22Rv1 (cell line): Measurements from ENCODE around the gene PASK.

ENCODE experiments used
- ZFX ChIP-seq: fragments of 450-650 bp; IDR thresholded peaks from 2 replicates; pipeline ENCODE4 v1.6.1; 2017; ENCODE audit warnings: antibody characterized with exemption, borderline replicate concordance
- TF ChIP-seq, protein P1 (sequence below): fragments of 450-650 bp; IDR thresholded peaks from 2 replicates; pipeline ENCODE4 v1.5.1; 2017; ENCODE audit warnings: mild to moderate bottlenecking

DNA sequence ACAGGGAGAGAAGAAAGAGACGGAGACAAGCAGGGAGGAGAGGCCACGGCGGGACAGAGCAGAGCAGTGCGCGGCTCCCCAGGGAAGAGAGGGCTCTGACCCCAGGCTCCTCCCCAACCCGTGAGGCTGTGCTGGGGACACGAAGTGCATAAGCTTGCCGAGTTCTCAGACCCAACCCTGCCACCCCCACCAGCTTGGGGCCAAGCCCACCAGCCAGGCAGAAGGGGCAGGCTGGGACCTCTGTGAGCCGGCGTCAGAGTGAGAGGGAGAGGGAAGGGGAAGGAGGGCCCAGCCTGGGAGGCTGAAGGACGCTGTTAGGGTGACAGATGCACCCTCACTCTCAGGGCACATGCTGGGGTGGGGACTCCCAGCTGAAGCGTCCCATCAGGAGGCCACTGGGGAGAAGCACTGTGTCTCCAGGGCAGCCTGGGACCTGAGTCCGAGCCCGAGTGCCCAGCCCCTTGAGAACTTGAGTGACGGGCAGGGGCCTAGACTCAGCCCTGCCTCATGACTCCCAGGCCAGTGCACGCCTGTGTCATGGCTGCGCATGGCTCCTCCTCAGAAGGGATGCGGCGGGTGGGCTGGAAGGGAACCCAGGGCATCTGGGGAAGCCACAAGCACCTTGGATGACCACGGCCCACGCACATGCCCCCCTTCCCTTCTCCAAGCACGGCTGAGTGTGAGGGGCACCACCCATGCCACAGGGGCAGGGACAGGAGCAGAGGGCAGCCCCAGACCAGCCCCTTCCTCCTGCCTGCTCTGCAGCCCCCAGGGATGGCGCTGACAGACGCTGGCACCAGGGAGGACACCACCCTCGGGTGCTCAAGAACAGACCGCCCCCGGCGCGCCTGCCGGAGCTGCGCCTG lies 78.2 kb downstream of the PASK start:
- TF ChIP-seq, protein P1, sequence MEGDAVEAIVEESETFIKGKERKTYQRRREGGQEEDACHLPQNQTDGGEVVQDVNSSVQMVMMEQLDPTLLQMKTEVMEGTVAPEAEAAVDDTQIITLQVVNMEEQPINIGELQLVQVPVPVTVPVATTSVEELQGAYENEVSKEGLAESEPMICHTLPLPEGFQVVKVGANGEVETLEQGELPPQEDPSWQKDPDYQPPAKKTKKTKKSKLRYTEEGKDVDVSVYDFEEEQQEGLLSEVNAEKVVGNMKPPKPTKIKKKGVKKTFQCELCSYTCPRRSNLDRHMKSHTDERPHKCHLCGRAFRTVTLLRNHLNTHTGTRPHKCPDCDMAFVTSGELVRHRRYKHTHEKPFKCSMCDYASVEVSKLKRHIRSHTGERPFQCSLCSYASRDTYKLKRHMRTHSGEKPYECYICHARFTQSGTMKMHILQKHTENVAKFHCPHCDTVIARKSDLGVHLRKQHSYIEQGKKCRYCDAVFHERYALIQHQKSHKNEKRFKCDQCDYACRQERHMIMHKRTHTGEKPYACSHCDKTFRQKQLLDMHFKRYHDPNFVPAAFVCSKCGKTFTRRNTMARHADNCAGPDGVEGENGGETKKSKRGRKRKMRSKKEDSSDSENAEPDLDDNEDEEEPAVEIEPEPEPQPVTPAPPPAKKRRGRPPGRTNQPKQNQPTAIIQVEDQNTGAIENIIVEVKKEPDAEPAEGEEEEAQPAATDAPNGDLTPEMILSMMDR = no peak
- TF ChIP-seq ZFX = no peak
